ENCODE data around the gene TFAP2C. TPM values are rescaled to one million over a fixed set of nuclear protein-coding genes. Genes with fewer than 3 reads are reported as not detected.

Gene TFAP2C
- total RNA-seq, 4 donors from 2014 or later: 0.20 to 2.1 (median 0.96) TPM

GRCh38 chr20:56592817-56593216, 36.3 kb upstream of the TFAP2C start:
- Histone ChIP-seq H3K36me3 (no peaks in the 10 kb centered on the region), H3K27ac (no peak overlapping the region), H3K9me3 (no peaks in the 10 kb centered on the region), H3K4me1 (no peaks in the 10 kb centered on the region), H3K4me3 (no peak overlapping the region), H3K27me3 (no peaks in the 10 kb centered on the region)
- no peak for DNase-seq (ENCODE audit: low spot score in 2 of 2)
- 60 to 80% methylated on average over 6 of the region's 6 CpGs for WGBS, 2 donors
- TF ChIP-seq, protein P1, sequence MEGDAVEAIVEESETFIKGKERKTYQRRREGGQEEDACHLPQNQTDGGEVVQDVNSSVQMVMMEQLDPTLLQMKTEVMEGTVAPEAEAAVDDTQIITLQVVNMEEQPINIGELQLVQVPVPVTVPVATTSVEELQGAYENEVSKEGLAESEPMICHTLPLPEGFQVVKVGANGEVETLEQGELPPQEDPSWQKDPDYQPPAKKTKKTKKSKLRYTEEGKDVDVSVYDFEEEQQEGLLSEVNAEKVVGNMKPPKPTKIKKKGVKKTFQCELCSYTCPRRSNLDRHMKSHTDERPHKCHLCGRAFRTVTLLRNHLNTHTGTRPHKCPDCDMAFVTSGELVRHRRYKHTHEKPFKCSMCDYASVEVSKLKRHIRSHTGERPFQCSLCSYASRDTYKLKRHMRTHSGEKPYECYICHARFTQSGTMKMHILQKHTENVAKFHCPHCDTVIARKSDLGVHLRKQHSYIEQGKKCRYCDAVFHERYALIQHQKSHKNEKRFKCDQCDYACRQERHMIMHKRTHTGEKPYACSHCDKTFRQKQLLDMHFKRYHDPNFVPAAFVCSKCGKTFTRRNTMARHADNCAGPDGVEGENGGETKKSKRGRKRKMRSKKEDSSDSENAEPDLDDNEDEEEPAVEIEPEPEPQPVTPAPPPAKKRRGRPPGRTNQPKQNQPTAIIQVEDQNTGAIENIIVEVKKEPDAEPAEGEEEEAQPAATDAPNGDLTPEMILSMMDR (IDR thresholded peaks at IDR 0.05): no peak
- TF ChIP-seq POLR2A (IDR thresholded peaks at IDR 0.05) (no peak), EP300 (IDR thresholded peaks at IDR 0.05) (no peak)

DNA sequence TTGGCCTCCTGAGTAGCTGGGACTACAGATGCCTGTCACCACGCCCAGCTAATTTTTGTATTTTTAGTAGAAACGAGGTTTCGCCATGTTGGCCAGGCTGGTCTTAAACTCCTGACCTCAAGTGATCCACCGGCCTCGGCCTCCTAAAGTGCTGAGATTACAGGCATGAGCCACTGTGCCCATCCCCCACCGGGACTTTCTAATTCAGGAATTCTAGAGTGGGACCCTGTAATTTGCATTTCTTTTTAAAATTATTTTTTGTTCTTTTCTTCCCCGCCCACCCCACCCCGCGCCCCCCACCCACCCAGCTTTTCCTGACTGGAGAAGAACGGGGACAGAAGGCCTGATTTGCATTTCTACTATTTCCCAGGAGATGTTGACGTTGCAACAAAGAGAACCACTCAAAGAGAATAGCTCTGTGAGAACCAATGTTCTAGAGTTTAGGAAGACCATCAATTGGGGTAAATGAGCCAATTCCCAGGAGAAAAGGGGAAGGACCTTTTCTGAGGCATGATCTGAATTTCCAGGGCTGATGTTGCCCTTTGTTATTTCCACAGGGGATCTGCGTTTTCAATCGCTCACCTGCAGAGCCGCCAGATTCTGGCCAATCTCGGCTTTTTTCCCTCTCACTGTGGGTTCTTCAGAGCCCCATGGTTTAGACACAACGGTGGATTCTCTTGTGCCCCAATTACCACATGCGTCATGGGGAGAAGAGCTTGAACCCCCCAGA, 33.2 kb upstream of the TFAP2C start:
- 67 to 74% methylated on average over 17 of the region's 17 CpGs for WGBS, 2 donors
- H3K27me3 ChIP-seq: no peaks in the 10 kb centered on the region
- H3K36me3 ChIP-seq: no peaks in the 10 kb centered on the region
- H3K9me3 ChIP-seq: no peaks in the 10 kb centered on the region
- DNase-seq (ENCODE audit: low spot score in 2 of 2): no peak
- H3K4me3 ChIP-seq: no peak overlapping the region
- no peak overlapping the region for H3K27ac ChIP-seq
- TF ChIP-seq EP300 (IDR thresholded peaks at IDR 0.05) (no peak), POLR2A (IDR thresholded peaks at IDR 0.05) (no peak)
- TF ChIP-seq, protein P1 (IDR thresholded peaks at IDR 0.05): no peak
- no peaks in the 10 kb centered on the region for H3K4me1 ChIP-seq

DNA sequence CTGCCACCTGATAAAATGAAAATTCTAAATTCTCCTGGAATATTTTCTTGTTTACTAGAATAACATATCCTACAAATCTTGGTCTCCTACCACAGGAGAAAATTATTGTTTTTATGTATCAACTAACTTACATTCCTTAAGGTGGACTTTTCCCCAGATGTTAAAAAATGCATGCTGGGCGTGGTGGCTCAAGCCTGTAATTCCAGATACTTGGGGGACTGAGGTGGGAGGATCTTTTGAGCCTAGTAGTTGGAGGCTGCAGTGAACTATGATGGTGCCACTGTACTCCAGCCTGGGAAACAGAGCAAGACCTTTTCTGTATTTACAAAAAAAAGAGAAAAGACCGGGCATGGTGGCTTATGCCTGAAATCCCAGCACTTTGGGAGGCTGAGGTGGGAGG, 27.9 kb upstream of the TFAP2C start:
- H3K27me3 ChIP-seq: no peaks in the 10 kb centered on the region
- no peaks in the 10 kb centered on the region for H3K9me3 ChIP-seq
- 53 to 64% methylated on average over 2 of the region's 2 CpGs for WGBS, 2 donors
- no peak overlapping the region for H3K27ac ChIP-seq
- DNase-seq (ENCODE audit: low spot score in 2 of 2): no peak
- TF ChIP-seq, protein P1 (IDR thresholded peaks at IDR 0.05): no peak
- no peak for TF ChIP-seq POLR2A (IDR thresholded peaks at IDR 0.05)
- TF ChIP-seq EP300 (IDR thresholded peaks at IDR 0.05): no peak
- no peaks in the 10 kb centered on the region for H3K4me1 ChIP-seq
- H3K36me3 ChIP-seq: no peaks in the 10 kb centered on the region
- no peak overlapping the region for H3K4me3 ChIP-seq

DNA sequence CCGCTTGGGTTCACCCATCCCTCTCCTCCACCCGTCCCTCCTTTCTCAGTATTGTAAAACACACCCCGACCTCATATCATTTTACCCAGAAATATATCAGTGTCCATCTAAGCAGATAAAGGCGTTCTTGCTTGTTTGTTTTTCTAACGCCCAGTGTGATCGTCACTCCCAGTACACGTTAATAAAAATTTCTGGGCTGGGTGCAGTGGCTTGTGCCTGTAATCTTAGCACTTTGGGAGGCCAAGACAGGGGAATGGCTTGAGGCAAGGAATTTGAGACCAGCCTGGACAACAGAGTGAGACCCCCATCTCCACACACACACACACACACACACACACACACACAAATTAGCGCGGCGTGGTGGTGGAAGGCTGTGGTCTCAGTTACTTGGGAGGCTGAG, 24.4 kb upstream of the TFAP2C start:
- no peak for DNase-seq (ENCODE audit: low spot score in 2 of 2)
- Histone ChIP-seq H3K27me3 (no peaks in the 10 kb centered on the region), H3K36me3 (no peaks in the 10 kb centered on the region), H3K27ac (no peak overlapping the region), H3K9me3 (no peaks in the 10 kb centered on the region), H3K4me1 (no peaks in the 10 kb centered on the region), H3K4me3 (no peak overlapping the region)
- WGBS, 2 donors: 84 to 87% methylated on average over 10 of the region's 10 CpGs
- TF ChIP-seq, protein P1 (IDR thresholded peaks at IDR 0.05): no peak
- TF ChIP-seq EP300 (IDR thresholded peaks at IDR 0.05): no peak
- TF ChIP-seq POLR2A (IDR thresholded peaks at IDR 0.05): no peak

GRCh38 chr20:56605261-56605996, 23.7 kb upstream of the TFAP2C start:
- TF ChIP-seq, protein P1 (IDR thresholded peaks at IDR 0.05): no peak
- TF ChIP-seq POLR2A (IDR thresholded peaks at IDR 0.05) (no peak), EP300 (IDR thresholded peaks at IDR 0.05) (no peak)
- H3K27me3 ChIP-seq: no peaks in the 10 kb centered on the region
- H3K27ac ChIP-seq: no peak overlapping the region
- no peak for DNase-seq (ENCODE audit: low spot score in 2 of 2)
- no peaks in the 10 kb centered on the region for H3K36me3 ChIP-seq
- H3K4me3 ChIP-seq: no peak overlapping the region
- H3K4me1 ChIP-seq: no peaks in the 10 kb centered on the region
- 67 to 71% methylated on average over 6 of the region's 6 CpGs for WGBS, 2 donors
- H3K9me3 ChIP-seq: no peaks in the 10 kb centered on the region

Measured in tibial nerve (tissue), 4 donors.